NCI-H748 (cell line): ENCODE results near the gene NFATC2.

Source experiments
- DNase-seq: peaks from one replicate; lab custom pipeline; 2025; ENCODE audit not compliant: unreplicated experiment; lab: John Stamatoyannopoulos, UW

NFATC2 gene

DNA sequence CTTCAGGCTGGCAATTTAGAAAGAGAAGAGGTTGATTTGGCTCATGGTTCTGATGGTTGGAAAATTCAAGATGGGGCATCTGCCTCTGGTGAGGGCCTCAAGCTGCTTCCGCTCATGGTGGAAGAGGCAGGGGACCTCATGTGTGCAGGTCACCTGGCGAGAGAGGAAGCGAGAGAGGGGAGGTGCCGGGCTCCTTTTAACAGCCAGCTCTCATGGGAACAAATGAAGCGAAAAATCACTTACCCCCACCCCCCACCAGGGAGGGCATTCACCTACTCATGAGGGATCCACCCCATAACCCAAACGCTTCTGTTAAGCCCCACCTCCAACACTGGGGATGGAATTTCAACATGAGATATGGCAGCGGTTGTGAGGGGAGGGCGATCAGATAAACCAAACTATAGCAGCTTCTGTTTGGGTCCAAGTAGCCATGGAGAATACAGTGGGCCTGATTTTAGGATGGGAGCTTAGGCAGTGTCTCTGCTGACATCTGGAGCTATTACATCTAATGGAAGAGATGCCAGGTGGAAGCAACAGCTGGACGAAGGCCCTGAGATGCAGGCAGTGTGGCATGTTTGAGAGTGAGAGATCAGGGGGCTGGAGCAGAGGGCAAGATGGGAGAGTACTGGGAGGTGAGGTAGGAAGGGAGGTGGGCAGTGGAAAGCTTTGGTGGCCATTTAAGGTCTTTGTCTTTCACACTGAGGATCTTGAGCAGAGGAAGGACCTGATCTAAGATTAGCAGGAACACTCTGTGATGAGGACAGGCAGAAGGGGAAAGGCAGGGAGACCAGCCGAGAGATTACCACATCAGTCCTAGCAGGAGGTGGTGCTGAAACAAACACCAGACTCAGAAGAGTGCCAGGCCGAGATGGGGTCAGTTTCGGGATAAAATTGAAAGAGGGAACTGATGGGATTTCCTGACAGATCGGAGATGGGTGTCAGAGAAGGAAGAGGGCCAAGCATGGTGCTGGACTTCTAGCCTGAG, 161.8 kb downstream of the NFATC2 start:
- no peak for DNase-seq

GRCh38 chr20:51379601-51380341, 162.7 kb downstream of the NFATC2 start:
- no peak for DNase-seq

DNA sequence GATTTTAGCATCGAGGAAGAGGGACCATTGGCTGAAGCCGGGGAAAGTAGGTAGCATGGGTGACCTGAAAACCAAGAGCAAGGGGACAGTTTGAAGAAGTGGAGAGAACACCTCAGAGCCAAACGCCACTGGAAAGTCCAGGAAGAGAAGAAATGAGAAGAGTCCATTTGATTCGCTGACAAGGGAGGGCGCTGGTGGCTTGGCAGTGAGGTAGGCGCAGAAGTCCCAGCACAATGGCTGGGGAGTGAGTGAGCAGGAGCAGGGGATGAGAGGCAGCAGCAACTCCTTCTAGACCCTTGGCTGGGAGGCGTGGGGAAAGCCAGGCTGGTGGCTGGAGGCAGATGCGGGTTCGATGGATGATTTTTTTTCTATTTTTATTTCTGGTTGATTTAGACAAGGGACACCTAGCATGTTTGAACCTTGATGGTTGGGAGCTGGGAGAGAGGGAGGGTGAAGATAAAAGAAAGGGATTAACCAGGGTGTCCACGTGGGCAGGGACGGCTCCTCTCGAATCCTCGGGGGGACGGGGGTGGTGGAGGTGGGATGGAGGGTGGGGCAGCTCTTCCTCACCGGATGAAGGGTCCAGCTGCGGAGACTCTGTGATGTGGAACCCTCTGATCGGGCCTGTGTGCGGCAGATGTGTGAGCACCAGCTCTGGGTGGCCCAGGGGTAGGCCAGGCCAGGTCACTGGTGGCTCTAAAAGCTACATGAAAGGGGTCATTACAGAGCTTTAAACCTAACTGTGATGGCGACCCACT, 164.2 kb downstream of the NFATC2 start:
- no peak for DNase-seq

DNA sequence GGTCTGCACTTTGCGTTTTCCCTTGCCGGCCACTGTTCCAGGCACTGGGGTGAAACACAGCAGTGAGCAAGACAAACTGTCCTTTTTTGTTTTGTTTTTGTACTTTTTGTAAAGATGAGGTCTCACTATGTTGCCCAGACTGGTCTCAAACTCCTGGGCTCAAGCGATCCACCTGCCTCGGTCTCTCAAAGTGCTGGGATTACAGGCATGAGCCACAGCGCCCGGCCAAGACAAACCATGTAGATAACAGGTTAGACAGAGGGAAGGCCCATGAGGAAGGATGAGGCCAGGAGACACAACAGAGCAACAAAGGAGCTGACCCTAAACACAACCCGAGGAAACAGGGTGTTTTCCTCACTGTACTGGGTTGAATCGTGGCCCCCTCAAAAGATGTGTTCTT, 165.4 kb downstream of the NFATC2 start:
- no peak for DNase-seq

GRCh38 chr20:51376111-51376510, 166.4 kb downstream of the NFATC2 start:
- DNase-seq: no peak

DNA sequence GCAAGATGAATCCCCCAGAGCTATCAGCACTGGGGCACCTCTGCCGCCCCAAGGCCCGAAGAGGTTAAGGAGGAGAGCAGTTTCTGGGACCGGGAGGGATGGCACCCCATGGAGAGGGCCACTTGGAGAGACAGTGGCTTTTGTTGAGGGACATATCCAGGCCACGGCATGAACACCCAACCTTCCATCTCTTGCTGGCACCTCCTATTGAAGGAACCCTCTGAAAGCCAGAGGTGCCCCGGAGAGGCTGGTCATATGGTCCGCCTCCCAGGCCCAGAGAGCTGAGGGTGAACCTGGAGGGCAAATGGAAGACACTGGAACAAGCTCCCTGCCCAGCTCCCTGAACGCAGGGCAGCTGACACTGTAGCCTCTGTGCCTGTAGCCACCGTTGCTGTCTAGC, 167.0 kb downstream of the NFATC2 start:
- no peak for DNase-seq

DNA sequence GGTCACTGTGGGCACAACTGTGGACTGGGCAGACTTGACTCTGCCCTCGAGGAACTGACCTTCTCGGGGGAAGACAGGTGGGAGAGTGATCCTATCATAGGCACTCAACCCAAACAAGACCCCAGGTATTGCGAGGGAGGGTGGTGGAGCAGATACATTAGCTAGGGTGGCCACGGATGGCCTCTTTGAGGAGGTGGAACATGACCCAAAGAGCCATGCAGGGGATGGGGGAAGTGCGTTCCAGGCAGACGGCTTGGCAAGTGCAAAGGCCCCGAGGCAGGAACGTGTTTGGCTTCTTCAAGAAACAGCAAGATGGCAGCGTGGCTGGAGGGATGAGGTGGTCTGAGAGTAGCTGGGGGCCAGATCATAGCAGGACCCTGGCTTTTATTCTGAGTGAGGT, 167.6 kb downstream of the NFATC2 start:
- DNase-seq: no peak

DNA sequence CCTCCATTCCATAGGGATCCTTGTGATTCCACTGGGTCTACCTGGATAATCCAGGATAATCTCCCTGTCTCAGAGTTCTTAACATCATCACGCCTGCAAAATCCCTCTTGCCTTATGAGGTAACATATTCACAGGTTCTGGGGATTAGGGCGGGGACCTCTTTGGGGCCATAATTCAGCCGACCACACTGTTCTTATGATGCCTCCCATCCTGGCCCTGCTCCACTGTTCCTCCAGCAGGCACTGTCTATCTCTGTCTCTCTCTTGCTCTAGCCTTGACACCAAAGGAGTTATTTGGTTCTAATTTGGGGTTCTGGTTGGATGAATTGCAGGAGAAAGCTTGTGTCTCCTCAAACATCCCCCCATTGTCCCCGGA, 168.1 kb downstream of the NFATC2 start:
- no peak for DNase-seq

GRCh38 chr20:51373713-51374455, 168.6 kb downstream of the NFATC2 start:
- DNase-seq: no peak

GRCh38 chr20:51372966-51373365, 169.6 kb downstream of the NFATC2 start:
- DNase-seq: no peak

GRCh38 chr20:51372176-51372803, 170.2 kb downstream of the NFATC2 start:
- DNase-seq: peak; percentile 29

- no peak for DNase-seq
Observed at GRCh38 chr20:51371720-51372119, 170.8 kb downstream of the NFATC2 start.

- DNase-seq: no peak
Observed at GRCh38 chr20:51369503-51369902, 173.0 kb downstream of the NFATC2 start.

- DNase-seq: no peak
Observed at GRCh38 chr20:51368461-51369211, 173.9 kb downstream of the NFATC2 start.

DNA sequence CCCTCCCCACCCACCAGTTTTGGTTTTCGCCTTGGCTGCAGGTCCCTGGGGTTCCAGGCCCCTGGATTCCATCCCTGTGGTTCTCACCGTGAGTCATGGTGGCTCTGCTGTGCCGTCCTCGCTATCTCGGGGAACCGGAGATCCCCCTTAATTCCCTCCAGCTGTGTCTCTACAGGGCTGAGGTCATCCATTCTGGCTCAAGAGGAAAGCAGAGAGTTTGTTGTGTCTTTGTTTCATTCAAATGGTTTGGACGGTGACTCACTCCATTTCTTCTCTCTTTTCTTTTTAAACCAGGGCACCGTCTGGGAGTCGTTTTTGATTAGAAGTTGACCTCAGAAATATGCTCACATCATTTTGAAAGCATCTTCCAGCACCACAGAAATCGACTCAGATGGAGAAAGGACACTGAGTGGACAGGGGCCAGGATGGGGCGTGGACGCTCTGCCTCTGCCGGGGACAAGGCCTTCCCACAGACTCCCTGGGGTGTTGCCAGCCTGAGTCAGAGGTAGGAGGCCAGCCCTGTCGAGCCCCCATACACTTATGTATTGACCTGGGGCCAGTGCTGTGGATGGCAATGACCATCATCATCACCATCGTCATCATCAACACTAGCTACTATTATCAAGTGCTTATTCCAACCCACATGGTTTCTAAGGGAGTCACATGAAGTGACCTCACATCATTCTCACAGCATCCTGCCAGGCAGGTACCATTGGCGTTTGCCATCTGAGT, 176.2 kb downstream of the NFATC2 start:
- no peak for DNase-seq

- no peak for DNase-seq
Observed at GRCh38 chr20:51365670-51366069, 176.8 kb downstream of the NFATC2 start.

DNA sequence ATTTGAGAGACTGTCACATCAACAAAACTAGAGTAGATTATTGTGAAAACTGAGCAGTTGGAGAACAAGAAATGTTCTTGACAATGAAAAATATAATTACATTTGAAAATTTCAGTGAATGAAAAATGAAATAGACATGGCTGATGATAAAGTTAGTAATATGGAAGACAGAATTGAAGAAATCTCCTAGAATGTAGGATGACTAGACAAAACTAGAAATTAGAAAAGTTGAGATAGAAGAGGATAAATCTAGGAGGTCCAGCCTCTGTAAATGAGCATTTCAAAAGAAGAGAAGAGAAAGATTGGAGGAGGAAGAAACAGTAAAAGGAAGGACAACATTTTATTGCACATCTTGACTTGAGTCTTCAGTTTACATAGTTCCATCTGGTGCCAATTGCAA, 178.7 kb downstream of the NFATC2 start:
- DNase-seq: no peak

GRCh38 chr20:51363378-51363777, 179.1 kb downstream of the NFATC2 start:
- no peak for DNase-seq

- DNase-seq: no peak
Observed at GRCh38 chr20:51362254-51362653, 180.3 kb downstream of the NFATC2 start.
